ENCODE measurements around the gene AGBL1. TPM values are rescaled to one million over a fixed set of nuclear protein-coding genes. Genes with fewer than 3 reads are reported as not detected.
"Not testable (repeated sequence)": the region's sequence is repeated elsewhere in the genome, so short reads cannot be mapped to it uniquely, and the experiment has no call there.

Gene AGBL1
- total RNA-seq, 1 experiment from 2014 or later, result 0.02 TPM

DNA sequence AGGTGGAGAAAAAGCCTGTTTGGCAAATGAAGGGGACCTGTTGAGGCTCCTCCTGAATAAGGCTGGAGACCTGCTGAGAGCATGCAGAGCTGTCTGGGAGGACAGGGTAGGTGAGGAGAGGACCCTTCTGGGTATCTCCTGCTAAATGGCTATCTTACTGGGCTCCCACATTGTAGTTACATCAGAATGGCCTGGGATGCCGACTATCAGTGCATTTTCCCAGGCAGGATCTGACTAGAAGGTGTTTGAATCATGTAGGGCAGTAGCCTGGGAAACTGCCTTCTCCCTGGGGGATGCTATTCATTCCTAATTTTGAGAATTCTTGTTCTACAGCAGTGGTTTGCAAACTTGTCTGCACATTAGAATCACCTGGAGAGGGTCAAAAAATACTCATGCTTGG lies 631 bp downstream of the AGBL1 start:
- DNase-seq (ENCODE audit: extremely low read depth, low read depth), result no peak

DNA sequence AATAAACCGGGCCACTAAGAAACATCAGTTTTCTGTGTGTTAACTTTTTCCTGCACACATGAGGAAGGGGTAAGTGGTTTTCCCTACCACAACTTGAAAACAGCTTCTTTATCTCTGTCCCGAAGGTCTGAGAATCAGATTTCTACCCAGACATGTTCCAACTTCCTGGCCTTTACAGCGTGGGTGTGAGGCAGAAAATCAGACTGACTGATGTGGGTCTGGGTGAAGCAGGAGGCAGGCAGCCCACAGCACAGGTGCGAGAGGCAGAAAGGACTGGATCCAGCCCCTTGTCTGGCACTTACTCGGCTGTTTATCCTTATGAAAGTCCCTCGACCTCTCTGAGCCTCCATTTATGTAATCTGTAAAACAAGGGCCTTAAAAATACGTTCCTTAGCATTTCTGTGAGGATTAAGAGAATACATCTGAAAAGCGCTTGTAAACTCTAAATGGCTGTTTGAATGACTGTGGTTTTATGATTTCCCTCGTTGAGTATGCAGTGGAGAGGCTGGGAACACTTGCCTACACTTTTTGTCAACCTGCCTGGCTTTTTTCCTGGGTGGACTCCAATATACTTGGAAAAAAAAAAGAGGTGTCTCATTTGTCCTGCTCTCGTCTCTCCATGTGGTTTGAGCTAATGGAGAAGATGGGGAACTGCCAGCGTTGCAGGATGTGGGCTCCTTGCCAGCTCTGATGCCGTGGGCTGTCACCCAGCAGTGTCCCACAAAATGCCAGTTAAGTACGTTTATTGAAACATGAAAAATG lies 3.1 kb downstream of the AGBL1 start:
- no peak for DNase-seq (ENCODE audit: extremely low read depth, low read depth)

GRCh38 chr15:86087808-86088207 lies 8.1 kb downstream of the AGBL1 start:
- DNase-seq (ENCODE audit: extremely low read depth, low read depth), result no peak

DNA sequence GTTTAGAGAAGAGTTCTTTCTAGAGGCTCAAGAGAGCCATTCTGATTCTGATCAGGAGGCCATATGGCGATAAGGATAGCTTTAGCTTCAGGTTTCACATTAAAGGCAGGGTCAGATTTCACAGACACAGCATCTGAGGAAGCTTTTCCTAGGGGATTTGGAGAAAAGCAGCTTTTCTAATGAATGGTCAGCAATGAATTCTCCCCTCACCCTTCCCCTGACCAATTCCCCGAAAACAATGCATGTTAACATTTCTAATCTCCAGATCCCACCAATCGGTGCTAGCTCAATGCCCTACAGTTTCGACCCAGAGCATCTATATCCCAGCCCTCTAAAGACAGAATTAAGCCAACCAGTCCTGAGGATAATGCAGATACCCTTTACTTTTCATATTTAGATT lies 9.8 kb downstream of the AGBL1 start:
- no peak for DNase-seq (ENCODE audit: extremely low read depth, low read depth)

- no peak for DNase-seq (ENCODE audit: extremely low read depth, low read depth)
Measured at GRCh38 chr15:86101818-86102217, 22.1 kb downstream of the AGBL1 start.

GRCh38 chr15:86103825-86104224 lies 24.2 kb downstream of the AGBL1 start:
- no peak for DNase-seq (ENCODE audit: extremely low read depth, low read depth)

GRCh38 chr15:86106306-86106705 lies 26.6 kb downstream of the AGBL1 start:
- no peak for DNase-seq (ENCODE audit: extremely low read depth, low read depth)

- DNase-seq (ENCODE audit: extremely low read depth, low read depth), result no peak
Measured at GRCh38 chr15:86115145-86115801, 35.6 kb downstream of the AGBL1 start.

GRCh38 chr15:86121568-86122225 lies 42.0 kb downstream of the AGBL1 start:
- DNase-seq (ENCODE audit: extremely low read depth, low read depth), result no peak

DNA sequence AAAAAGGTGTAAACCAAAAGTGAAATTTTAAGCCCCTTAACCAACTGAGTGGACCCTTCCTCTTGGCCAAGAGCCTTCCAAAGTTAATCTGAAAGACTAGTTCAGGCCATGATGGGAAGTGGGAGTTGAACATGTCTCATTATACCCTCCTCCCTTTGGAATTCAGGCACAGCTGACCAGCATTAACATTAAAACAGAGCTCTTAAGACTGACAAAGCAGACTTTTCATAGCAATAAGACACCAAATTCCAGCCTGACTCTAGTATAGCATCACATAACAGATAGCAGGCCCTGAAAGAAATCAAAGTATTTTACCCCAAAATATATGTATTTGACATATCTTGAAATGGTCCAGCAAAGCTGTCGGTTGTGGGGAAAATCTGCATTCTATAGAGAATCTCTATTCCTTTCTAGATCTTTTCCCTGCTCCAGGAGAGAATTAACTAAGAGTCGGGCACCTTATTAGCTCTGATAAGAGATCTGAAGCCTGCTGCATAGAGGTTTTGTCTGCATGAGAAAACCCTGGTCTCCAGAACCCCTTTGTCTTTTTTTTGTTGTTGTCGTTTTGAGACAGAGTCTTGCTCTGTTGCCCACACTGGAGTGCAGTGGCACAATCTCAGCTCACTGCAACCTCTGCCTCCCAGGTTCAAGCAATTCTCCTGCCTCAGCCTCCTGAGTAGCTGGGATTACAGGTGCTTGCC lies 43.2 kb downstream of the AGBL1 start:
- DNase-seq (ENCODE audit: extremely low read depth, low read depth), result not testable (repeated sequence)

GRCh38 chr15:86125775-86126174 lies 46.1 kb downstream of the AGBL1 start:
- no peak for DNase-seq (ENCODE audit: extremely low read depth, low read depth)

GRCh38 chr15:86127547-86127946 lies 47.9 kb downstream of the AGBL1 start:
- DNase-seq (ENCODE audit: extremely low read depth, low read depth), result no peak

GRCh38 chr15:86135041-86135440 lies 55.4 kb downstream of the AGBL1 start:
- DNase-seq (ENCODE audit: extremely low read depth, low read depth), result no peak

- DNase-seq (ENCODE audit: extremely low read depth, low read depth), result no peak
Measured at GRCh38 chr15:86136861-86137260, 57.2 kb downstream of the AGBL1 start.

DNA sequence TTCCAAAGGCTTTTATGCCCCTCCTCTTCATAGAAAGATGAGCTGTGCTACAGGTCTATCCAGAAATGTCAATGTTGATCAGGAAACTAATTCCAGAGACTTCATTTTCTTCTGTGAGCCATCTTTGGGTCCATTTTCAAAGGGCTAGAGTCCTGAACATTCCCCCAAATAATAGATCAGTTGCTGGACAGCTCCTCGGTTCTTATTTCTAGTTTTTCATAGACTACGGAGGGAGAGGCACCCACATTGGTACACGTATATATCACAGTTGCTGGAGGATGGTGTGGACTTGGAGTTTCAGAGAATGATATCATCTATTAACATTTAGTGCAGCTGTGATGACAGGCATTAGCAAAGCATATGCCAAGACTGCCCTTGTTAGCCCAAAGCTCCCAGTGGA lies 59.1 kb downstream of the AGBL1 start:
- DNase-seq (ENCODE audit: extremely low read depth, low read depth), result no peak

DNA sequence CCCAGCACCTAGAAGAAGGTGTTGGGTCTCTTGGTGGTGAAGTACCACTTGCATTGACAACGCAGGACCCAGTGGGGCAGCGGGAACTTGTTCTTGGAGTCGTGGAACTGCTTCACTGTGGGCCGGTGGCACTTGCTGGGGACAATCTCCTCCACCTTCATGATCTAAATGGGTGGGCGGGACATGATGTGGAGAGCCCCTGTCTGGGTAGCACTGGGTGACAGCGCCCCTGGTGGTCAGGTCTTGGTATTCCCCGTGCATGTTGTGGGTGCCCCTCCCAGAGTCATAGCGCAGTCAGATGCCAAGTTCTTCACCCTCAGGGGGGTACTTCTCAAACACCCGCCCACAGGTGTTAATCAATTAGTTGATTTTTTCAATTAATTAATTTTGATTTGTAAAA lies 60.2 kb downstream of the AGBL1 start:
- DNase-seq (ENCODE audit: extremely low read depth, low read depth), result no peak

DNA sequence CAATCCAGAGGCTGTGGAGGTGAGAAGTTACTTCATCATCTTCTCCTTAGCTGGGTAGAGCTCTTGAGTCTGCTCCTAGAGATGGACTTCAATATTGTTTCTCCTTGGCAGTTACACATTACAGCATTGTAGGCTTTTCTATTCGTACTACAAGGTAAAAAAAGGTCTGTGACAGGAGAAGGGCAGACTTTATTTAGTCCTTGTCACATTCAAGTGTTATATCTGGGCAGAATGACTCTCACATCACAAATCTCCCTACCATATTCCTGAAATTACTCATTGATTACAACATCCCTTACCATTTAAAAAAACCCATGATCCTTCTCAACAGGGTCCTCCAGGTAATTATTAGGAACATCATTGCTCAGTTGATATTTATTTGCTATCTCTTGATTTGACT lies 75.0 kb downstream of the AGBL1 start:
- DNase-seq (ENCODE audit: extremely low read depth, low read depth), result no peak

DNA sequence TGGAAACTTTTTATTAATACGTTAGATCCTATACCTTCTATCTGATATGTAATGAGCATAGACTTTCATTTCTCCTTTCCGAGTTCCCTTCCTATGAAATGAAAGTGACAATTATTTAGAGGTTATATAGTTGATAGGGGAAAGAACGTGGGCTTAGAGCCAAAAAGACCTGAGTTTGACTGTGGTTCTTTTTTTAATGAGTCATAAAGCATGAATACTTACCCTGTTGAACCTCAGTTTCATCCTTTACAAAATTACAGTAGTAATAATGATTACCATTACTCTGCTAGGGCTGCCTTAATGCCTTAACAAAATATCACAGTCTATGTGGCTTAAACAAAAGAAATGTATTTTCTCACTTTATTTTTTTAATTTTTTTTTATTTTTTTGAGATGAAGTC lies 75.9 kb downstream of the AGBL1 start:
- DNase-seq (ENCODE audit: extremely low read depth, low read depth), result no peak

GRCh38 chr15:86157606-86158293 lies 78.1 kb downstream of the AGBL1 start:
- no peak for DNase-seq (ENCODE audit: extremely low read depth, low read depth)

- no peak for DNase-seq (ENCODE audit: extremely low read depth, low read depth)
Measured at GRCh38 chr15:86159468-86159867, 79.8 kb downstream of the AGBL1 start.

- DNase-seq (ENCODE audit: extremely low read depth, low read depth), result no peak
Measured at GRCh38 chr15:86161250-86161649, 81.6 kb downstream of the AGBL1 start.

Measured in NCI-H460 (cell line).